ENCODE results near the gene PARP14.

DNA sequence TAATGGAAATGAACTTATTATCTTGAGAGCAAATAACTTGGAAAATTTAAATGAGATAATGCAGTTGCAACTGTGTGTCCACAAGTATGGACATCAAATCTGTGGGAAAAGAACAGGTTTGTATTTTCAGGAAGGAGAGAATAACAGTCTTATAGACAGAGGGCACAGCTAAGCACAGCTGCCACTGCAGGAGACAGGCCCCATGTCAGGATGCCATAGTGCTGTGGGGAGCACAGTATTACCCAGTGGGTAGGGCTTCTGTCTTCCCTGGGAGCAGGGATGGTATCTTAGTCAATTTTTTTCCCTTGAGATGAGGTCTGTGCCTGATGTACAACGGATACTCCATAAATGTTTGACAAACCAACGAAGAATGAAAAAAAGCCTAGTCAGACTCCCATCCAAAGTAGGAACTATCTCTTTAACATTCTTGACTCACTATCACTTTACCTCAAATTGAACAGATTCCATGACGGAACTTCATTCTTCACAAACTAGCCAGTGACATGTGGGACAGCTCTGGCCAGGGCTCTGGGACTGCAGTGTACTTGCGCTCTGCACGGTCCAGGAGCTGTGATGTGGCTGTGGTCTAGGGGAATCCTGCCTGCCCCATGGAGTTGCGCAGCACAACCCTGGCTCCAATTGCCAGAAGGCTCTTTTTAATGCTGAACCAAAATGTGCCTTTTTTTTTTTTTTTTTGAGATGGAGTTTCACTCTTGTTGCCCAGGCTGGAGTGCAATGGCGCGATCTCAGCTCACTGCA lies 48.3 kb downstream of the PARP14 start:
- TF ChIP-seq SMC3 (conservative IDR thresholded peaks at IDR 0.05; ENCODE audit: poor library complexity) (no peak), EZH2 (IDR thresholded peaks at IDR 0.05; ENCODE audit: borderline replicate concordance, insufficient read depth, low read length, poor library complexity, severe bottlenecking) (no peak), EP300 (conservative IDR thresholded peaks at IDR 0.05; ENCODE audit: poor library complexity, severe bottlenecking) (no peak), CTCF (IDR thresholded peaks at IDR 0.05; ENCODE audit: poor library complexity, severe bottlenecking) (no peak), RAD21 (conservative IDR thresholded peaks at IDR 0.05) (no peak), REST (IDR thresholded peaks at IDR 0.05; ENCODE audit: borderline replicate concordance) (no peak), POLR2AphosphoS5 (IDR thresholded peaks at IDR 0.05) (no peak), TAF1 (IDR thresholded peaks at IDR 0.05; ENCODE audit: low read depth) (no peak), MXI1 (conservative IDR thresholded peaks at IDR 0.05; ENCODE audit: poor library complexity, severe bottlenecking) (no peak)

Measured in neural cell (in vitro differentiated cells).